ENCODE results near the gene PCNT. TPM values are rescaled to one million over a fixed set of nuclear protein-coding genes. Genes with fewer than 3 reads are reported as not detected.
"Not testable (repeated sequence)": the region's sequence is repeated elsewhere in the genome, so short reads cannot be mapped to it uniquely, and the experiment has no call there.

The PCNT gene
- total and polyA plus RNA-seq, 4 experiments from 2014 or later = 2.0 to 52.1 (median 36.1) TPM

GRCh38 chr21:46431884-46432488 lies 108.0 kb downstream of the PCNT start:
- intact Hi-C loops (cut with micrococcal nuclease) = no loop called here
- Mint-ChIP-seq H3K36me3 (peaks cover 26 to 36% of the 10 kb centered on the region in 2 donors), H3K9me3 (no peaks in the 10 kb centered on the region), H3K4me1 (no peaks in the 10 kb centered on the region), H3K27ac (peak overlapping the region in 3 of 7 donors; percentile 27 to 79 (median 77)), H3K4me3 (no peak overlapping the region), H3K27me3 (no peaks in the 10 kb centered on the region)
- H3K4me1 ChIP-seq (ENCODE audit: insufficient read depth, low read length) = no peaks in the 10 kb centered on the region
- POLR2A ChIA-PET (ENCODE audit: partially characterized antibody) = no interaction called here
- peaks cover 50% of the 10 kb centered on the region for H3K36me3 ChIP-seq (ENCODE audit: insufficient read depth, low read length)
- CTCF ChIA-PET (ENCODE audit: partially characterized antibody) = no interaction called here
- no peak overlapping the region for H3K4me3 ChIP-seq (ENCODE audit: low read length in 2 of 2)
- no peak for DNase-seq
- H3K27me3 ChIP-seq (ENCODE audit: insufficient read depth, low read length) = no peaks in the 10 kb centered on the region
- H3K27ac ChIP-seq (ENCODE audit: low read depth, low read length) = no peak overlapping the region
- no peaks in the 10 kb centered on the region for H3K9me3 ChIP-seq (ENCODE audit: control insufficient read depth in 1 of 2, low read length in 2 of 2)

- H3K27ac ChIP-seq (ENCODE audit: low read depth, low read length); POLR2A ChIA-PET (ENCODE audit: partially characterized antibody); H3K27me3 Mint-ChIP-seq; H3K27ac Mint-ChIP-seq; H3K27me3 ChIP-seq (ENCODE audit: insufficient read depth, low read length); intact Hi-C loops (cut with micrococcal nuclease); H3K9me3 ChIP-seq (ENCODE audit: control insufficient read depth in 1 of 2, low read length in 2 of 2); H3K4me3 ChIP-seq (ENCODE audit: low read length in 2 of 2); H3K4me1 ChIP-seq (ENCODE audit: insufficient read depth, low read length); CTCF ChIA-PET (ENCODE audit: partially characterized antibody); H3K4me3 Mint-ChIP-seq; H3K9me3 Mint-ChIP-seq; H3K4me1 Mint-ChIP-seq; DNase-seq: not testable (repeated sequence)
- peaks cover 52% of the 10 kb centered on the region for H3K36me3 ChIP-seq (ENCODE audit: insufficient read depth, low read length)
- H3K36me3 Mint-ChIP-seq = peaks cover 33 to 45% of the 10 kb centered on the region in 2 donors
Observed at GRCh38 chr21:46433116-46433515, 109.2 kb downstream of the PCNT start.

DNA sequence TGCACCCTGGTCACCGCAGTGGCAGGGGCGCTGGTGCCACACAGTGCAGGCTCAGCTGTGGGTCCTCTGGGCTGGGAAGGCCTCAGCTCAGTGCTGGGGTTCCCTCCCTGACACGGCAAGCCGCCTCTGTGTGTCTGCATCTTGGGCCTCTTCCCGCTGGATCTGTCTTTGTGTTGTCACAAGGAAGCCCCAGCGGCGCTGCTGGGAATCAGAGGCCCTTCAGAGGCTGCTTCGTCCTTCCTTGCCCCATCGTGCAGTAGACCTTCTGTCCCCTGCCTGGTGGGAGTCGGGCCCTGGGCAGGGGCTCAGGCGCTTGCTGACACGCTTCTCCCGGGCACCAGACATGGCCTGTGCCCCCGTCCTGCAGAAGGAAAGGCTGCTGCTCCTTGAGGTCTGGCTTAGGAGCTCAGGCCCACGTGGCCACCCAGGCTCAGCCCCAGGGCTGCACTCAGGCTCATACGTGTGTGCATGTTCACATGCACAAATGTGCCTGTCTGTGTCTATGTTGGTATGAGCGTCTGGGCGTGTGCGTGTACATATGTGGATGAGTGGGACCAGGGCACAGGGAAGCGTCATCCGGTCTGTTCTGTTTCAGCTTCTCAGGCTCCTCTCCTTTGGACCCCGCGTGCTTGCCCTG lies 110.5 kb downstream of the PCNT start:
- CTCF ChIA-PET (ENCODE audit: partially characterized antibody) = no interaction called here
- H3K4me3 Mint-ChIP-seq = no peak overlapping the region
- no peak overlapping the region for H3K27ac ChIP-seq (ENCODE audit: low read depth, low read length)

GRCh38 chr21:46435786-46436227 lies 111.9 kb downstream of the PCNT start:
- Histone ChIP-seq H3K36me3 (ENCODE audit: insufficient read depth, low read length) (peaks cover 43% of the 10 kb centered on the region), H3K4me3 (ENCODE audit: low read length in 2 of 2) (no peak overlapping the region), H3K27me3 (ENCODE audit: insufficient read depth, low read length) (no peaks in the 10 kb centered on the region), H3K9me3 (ENCODE audit: control insufficient read depth in 1 of 2, low read length in 2 of 2) (no peaks in the 10 kb centered on the region), H3K4me1 (ENCODE audit: insufficient read depth, low read length) (no peaks in the 10 kb centered on the region), H3K27ac (ENCODE audit: low read depth, low read length) (no peak overlapping the region)
- CTCF ChIA-PET (ENCODE audit: partially characterized antibody) = no interaction called here
- DNase-seq = no peak
- POLR2A ChIA-PET (ENCODE audit: partially characterized antibody) = no interaction called here
- Mint-ChIP-seq H3K4me1 (no peaks in the 10 kb centered on the region), H3K36me3 (peaks cover 42 to 57% of the 10 kb centered on the region in 2 donors), H3K4me3 (no peak overlapping the region), H3K27ac (no peak overlapping the region), H3K9me3 (no peaks in the 10 kb centered on the region), H3K27me3 (no peaks in the 10 kb centered on the region)
- intact Hi-C loops (cut with micrococcal nuclease) = no loop called here

More for the DNA sequence above, 110.5 kb downstream of the PCNT start:
- Mint-ChIP-seq H3K27ac (peak overlapping the region in 2 of 7 donors; percentile 37 to 42), H3K9me3 (no peaks in the 10 kb centered on the region), H3K36me3 (peaks cover 38 to 50% of the 10 kb centered on the region in 2 donors), H3K4me1 (no peaks in the 10 kb centered on the region), H3K27me3 (no peaks in the 10 kb centered on the region)
- H3K4me1 ChIP-seq (ENCODE audit: insufficient read depth, low read length) = no peaks in the 10 kb centered on the region
- DNase-seq = no peak
- H3K4me3 ChIP-seq (ENCODE audit: low read length in 2 of 2) = no peak overlapping the region
- POLR2A ChIA-PET (ENCODE audit: partially characterized antibody) = no interaction called here
- intact Hi-C loops (cut with micrococcal nuclease) = no loop called here
- peaks cover 53% of the 10 kb centered on the region for H3K36me3 ChIP-seq (ENCODE audit: insufficient read depth, low read length)
- H3K9me3 ChIP-seq (ENCODE audit: control insufficient read depth in 1 of 2, low read length in 2 of 2) = no peaks in the 10 kb centered on the region
- H3K27me3 ChIP-seq (ENCODE audit: insufficient read depth, low read length) = no peaks in the 10 kb centered on the region

DNA sequence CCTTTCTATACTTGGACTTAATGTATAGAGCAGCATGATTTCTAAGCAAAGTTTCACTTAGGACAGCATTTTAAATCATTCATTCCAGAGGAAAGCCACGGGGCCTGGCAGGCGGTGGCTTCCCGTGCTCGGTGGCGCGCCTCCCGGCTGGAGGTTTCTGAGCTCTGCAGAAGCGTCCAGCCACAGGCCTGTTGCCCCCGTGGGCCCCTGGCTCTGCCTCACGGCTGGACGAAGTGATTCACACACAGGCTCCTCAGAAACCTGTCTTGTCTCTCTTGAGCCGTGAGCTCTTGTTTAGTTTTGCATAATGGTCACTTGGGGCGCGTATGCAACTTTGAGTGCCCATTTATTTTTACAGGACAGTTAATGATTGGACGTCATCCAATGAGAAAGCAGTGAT lies 112.7 kb downstream of the PCNT start:
- Mint-ChIP-seq H3K4me1 (no peaks in the 10 kb centered on the region), H3K27me3 (no peaks in the 10 kb centered on the region), H3K27ac (no peak overlapping the region), H3K4me3 (no peak overlapping the region), H3K9me3 (no peaks in the 10 kb centered on the region), H3K36me3 (peaks cover 42 to 56% of the 10 kb centered on the region in 2 donors)
- ChIA-PET CTCF (ENCODE audit: partially characterized antibody) (no interaction called here), POLR2A (ENCODE audit: partially characterized antibody) (no interaction called here)
- H3K4me3 ChIP-seq (ENCODE audit: low read length in 2 of 2) = no peak overlapping the region
- DNase-seq = no peak
- H3K27ac ChIP-seq (ENCODE audit: low read depth, low read length) = no peak overlapping the region
- intact Hi-C loops (cut with micrococcal nuclease) = no loop called here
- no peaks in the 10 kb centered on the region for H3K27me3 ChIP-seq (ENCODE audit: insufficient read depth, low read length)
- H3K4me1 ChIP-seq (ENCODE audit: insufficient read depth, low read length) = no peaks in the 10 kb centered on the region
- peaks cover 36% of the 10 kb centered on the region for H3K36me3 ChIP-seq (ENCODE audit: insufficient read depth, low read length)
- H3K9me3 ChIP-seq (ENCODE audit: control insufficient read depth in 1 of 2, low read length in 2 of 2) = no peaks in the 10 kb centered on the region

GRCh38 chr21:46437096-46437498 lies 113.1 kb downstream of the PCNT start:
- H3K27ac ChIP-seq (ENCODE audit: low read depth, low read length) = no peak overlapping the region
- H3K4me1 ChIP-seq (ENCODE audit: insufficient read depth, low read length) = no peaks in the 10 kb centered on the region
- peaks cover 37 to 53% of the 10 kb centered on the region in 2 donors for H3K36me3 Mint-ChIP-seq
- no peaks in the 10 kb centered on the region for H3K27me3 Mint-ChIP-seq
- DNase-seq = no peak
- H3K4me3 ChIP-seq (ENCODE audit: low read length in 2 of 2) = no peak overlapping the region
- ChIA-PET CTCF (ENCODE audit: partially characterized antibody) (no interaction called here), POLR2A (ENCODE audit: partially characterized antibody) (no interaction called here)
- no peak overlapping the region for H3K27ac Mint-ChIP-seq
- H3K9me3 ChIP-seq (ENCODE audit: control insufficient read depth in 1 of 2, low read length in 2 of 2) = no peaks in the 10 kb centered on the region
- no peaks in the 10 kb centered on the region for H3K27me3 ChIP-seq (ENCODE audit: insufficient read depth, low read length)
- no peak overlapping the region for H3K4me3 Mint-ChIP-seq
- peaks cover 34% of the 10 kb centered on the region for H3K36me3 ChIP-seq (ENCODE audit: insufficient read depth, low read length)
- no peaks in the 10 kb centered on the region for H3K4me1 Mint-ChIP-seq
- no peaks in the 10 kb centered on the region for H3K9me3 Mint-ChIP-seq
- intact Hi-C loops (cut with micrococcal nuclease) = no loop called here

DNA sequence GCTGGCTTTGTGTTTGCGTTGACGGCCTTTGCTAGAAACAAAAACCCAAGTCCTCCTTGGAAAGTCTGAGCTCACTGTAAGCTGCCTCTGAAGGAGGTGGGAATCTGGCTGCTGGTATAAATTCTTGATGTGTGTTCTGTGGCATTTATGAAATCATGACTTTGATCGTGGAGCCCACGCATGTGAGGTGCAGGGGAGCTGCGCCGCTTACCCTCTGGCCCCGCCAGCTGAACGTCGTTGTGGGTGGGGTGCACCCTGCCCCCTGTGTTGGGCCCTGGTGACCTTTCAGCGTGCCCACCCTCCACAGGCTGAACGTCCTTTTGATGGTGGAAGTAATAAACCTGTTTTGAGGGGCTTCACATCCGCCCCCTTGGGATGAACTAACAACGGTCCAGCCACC lies 113.6 kb downstream of the PCNT start:
- DNase-seq = no peak
- H3K9me3 ChIP-seq (ENCODE audit: control insufficient read depth in 1 of 2, low read length in 2 of 2) = no peaks in the 10 kb centered on the region
- Mint-ChIP-seq H3K4me1 (no peaks in the 10 kb centered on the region), H3K27me3 (no peaks in the 10 kb centered on the region), H3K9me3 (no peaks in the 10 kb centered on the region), H3K4me3 (no peak overlapping the region), H3K27ac (peak overlapping the region in 2 of 7 donors; percentile 25 to 29), H3K36me3 (peaks cover 35 to 52% of the 10 kb centered on the region in 2 donors)
- no peak overlapping the region for H3K27ac ChIP-seq (ENCODE audit: low read depth, low read length)
- intact Hi-C loops (cut with micrococcal nuclease) = no loop called here
- ChIA-PET POLR2A (ENCODE audit: partially characterized antibody) (no interaction called here), CTCF (ENCODE audit: partially characterized antibody) (no interaction called here)
- H3K4me3 ChIP-seq (ENCODE audit: low read length in 2 of 2) = no peak overlapping the region
- no peaks in the 10 kb centered on the region for H3K4me1 ChIP-seq (ENCODE audit: insufficient read depth, low read length)
- H3K36me3 ChIP-seq (ENCODE audit: insufficient read depth, low read length) = peaks cover 37% of the 10 kb centered on the region
- no peaks in the 10 kb centered on the region for H3K27me3 ChIP-seq (ENCODE audit: insufficient read depth, low read length)
